Ecto neural progenitor cell (in vitro differentiated cells): ENCODE data around the gene GEN1.
A peak's percentile ranks its signal among the peaks of the same experiment; 100 is the strongest.
"Not testable (repeated sequence)": the region's sequence is repeated elsewhere in the genome, so short reads cannot be mapped to it uniquely, and the experiment has no call there.

Experiments
- DNase-seq: peaks from one replicate; pipeline ENCODE4 v3.0.0-alpha.2; 2018; ENCODE audit warnings: low spot score

The GEN1 gene

GRCh38 chr2:17823646-17824045 is 69.7 kb downstream of the GEN1 start:
- DNase-seq: not testable (repeated sequence)

- no peak for DNase-seq
These were observed 73.4 kb downstream of the GEN1 start for GRCh38 chr2:17827316-17827715.

- DNase-seq: no peak
These were observed 73.8 kb downstream of the GEN1 start for GRCh38 chr2:17827785-17828184.

GRCh38 chr2:17830053-17831034 is 76.4 kb downstream of the GEN1 start:
- DNase-seq: peak; percentile 93

GRCh38 chr2:17835516-17835915 is 81.6 kb downstream of the GEN1 start:
- no peak for DNase-seq
